ENCODE results near the gene CWC25.
A peak's percentile ranks its signal among the peaks of the same experiment; 100 is the strongest.
"Not testable (repeated sequence)": the region's sequence is repeated elsewhere in the genome, so short reads cannot be mapped to it uniquely, and the experiment has no call there.

CWC25 gene

GRCh38 chr17:38852771-38853291 is 27.7 kb upstream of the CWC25 start:
- no peak for DNase-seq (ENCODE audit: low read depth)

GRCh38 chr17:38851434-38851833 is 26.3 kb upstream of the CWC25 start:
- no peak for DNase-seq (ENCODE audit: low read depth)

- no peak for DNase-seq (ENCODE audit: low read depth)
Observed at GRCh38 chr17:38850374-38850773, 25.3 kb upstream of the CWC25 start.

GRCh38 chr17:38848939-38849605 is 24.0 kb upstream of the CWC25 start:
- DNase-seq (ENCODE audit: low read depth), result no peak

GRCh38 chr17:38848557-38848891 is 23.4 kb upstream of the CWC25 start:
- DNase-seq (ENCODE audit: low read depth), result no peak

GRCh38 chr17:38844261-38844757 is 19.2 kb upstream of the CWC25 start:
- DNase-seq (ENCODE audit: low read depth), result no peak

GRCh38 chr17:38825762-38826247 is 684 bp upstream of the CWC25 start:
- no peak for DNase-seq (ENCODE audit: low read depth)

- no peak for DNase-seq (ENCODE audit: low read depth)
Observed at GRCh38 chr17:38815576-38816193, 9.4 kb downstream of the CWC25 start.

GRCh38 chr17:38809828-38810227 is 15.3 kb downstream of the CWC25 start:
- no peak for DNase-seq (ENCODE audit: low read depth)

GRCh38 chr17:38800237-38800760 is 24.8 kb downstream of the CWC25 start:
- no peak for DNase-seq (ENCODE audit: low read depth)

GRCh38 chr17:38799501-38800236 is 25.5 kb downstream of the CWC25 start, which contains the start of gene PIP4K2B:
Gene PIP4K2B (minus strand): TSS chr17:38799556. CDS start chr17:38799424, 132 bp downstream.
- DNase-seq (ENCODE audit: low read depth), result peak; percentile 56

- no peak for DNase-seq (ENCODE audit: low read depth)
Observed at GRCh38 chr17:38798614-38799500, 26.3 kb downstream of the CWC25 start.

- DNase-seq (ENCODE audit: low read depth), result no peak
Observed at GRCh38 chr17:38797828-38798227, 27.3 kb downstream of the CWC25 start.

GRCh38 chr17:38797158-38797490 is 28.0 kb downstream of the CWC25 start:
- no peak for DNase-seq (ENCODE audit: low read depth)

- DNase-seq (ENCODE audit: low read depth), result no peak
Observed at GRCh38 chr17:38796451-38797157, 28.5 kb downstream of the CWC25 start.

GRCh38 chr17:38794221-38794620 is 30.9 kb downstream of the CWC25 start:
- no peak for DNase-seq (ENCODE audit: low read depth)

- DNase-seq (ENCODE audit: low read depth), result no peak
Observed at GRCh38 chr17:38791162-38791561, 34.0 kb downstream of the CWC25 start.

GRCh38 chr17:38790148-38790707 is 34.9 kb downstream of the CWC25 start:
- not testable (repeated sequence) for DNase-seq (ENCODE audit: low read depth)

- DNase-seq (ENCODE audit: low read depth), result no peak
Observed at GRCh38 chr17:38789185-38789584, 35.9 kb downstream of the CWC25 start.

GRCh38 chr17:38787999-38788398 is 37.1 kb downstream of the CWC25 start:
- DNase-seq (ENCODE audit: low read depth), result not testable (repeated sequence)
